HL-60 (cell line): ENCODE results near the gene CRIM1.

Experiments
- CTCF ChIP-seq: IDR thresholded peaks from one replicate; pipeline ENCODE4 v1.5.1; 2011; ENCODE audit warnings: low read length, control low read depth, inconsistent platforms; ENCODE audit not compliant: insufficient read depth
- POLR2AphosphoS5 ChIP-seq: IDR thresholded peaks from 2 replicates; pipeline ENCODE4 v1.6.1; 2012; ENCODE audit warnings: low read depth
- REST ChIP-seq: IDR thresholded peaks from 2 replicates; pipeline ENCODE4 v1.6.1; 2012; ENCODE audit warnings: low read depth; ENCODE audit not compliant: insufficient replicate concordance
- SPI1 ChIP-seq: IDR thresholded peaks from 2 replicates; pipeline ENCODE4 v1.6.1; 2012; ENCODE audit warnings: low read depth, mild to moderate bottlenecking, borderline replicate concordance

GRCh38 chr2:36473230-36473629 is 117.7 kb downstream of the CRIM1 start:
- TF ChIP-seq POLR2AphosphoS5 (no peak), CTCF (no peak), REST (no peak), SPI1 (no peak)
